Parathyroid adenoma (tissue), 2 donors: ENCODE results near the gene RGS12.
"Not testable (repeated sequence)": the region's sequence is repeated elsewhere in the genome, so short reads cannot be mapped to it uniquely, and the experiment has no call there.

ENCODE experiments used
- H2AFZ ChIP-seq: fragments of 300-600 bp; sonication (generic); one replicate; pipeline ENCODE4 v1.7.0; 2017; ENCODE audit warnings: antibody characterized with exemption, mild to moderate bottlenecking
- H3K27ac ChIP-seq: fragments of 300-600 bp; sonication (generic); one replicate; pipeline ENCODE4 v1.7.0; 2017
- H3K27me3 ChIP-seq: fragments of 300-600 bp; sonication (generic); one replicate; pipeline ENCODE4 v1.7.0; 2017; ENCODE audit warnings: low read length; ENCODE audit not compliant: control insufficient read depth, insufficient read depth
- H3K36me3 ChIP-seq: fragments of 300-600 bp; sonication (generic); one replicate; pipeline ENCODE4 v1.7.0; 2017; ENCODE audit warnings: low read length; ENCODE audit not compliant: control insufficient read depth, insufficient read depth
- H3K4me1 ChIP-seq: fragments of 300-600 bp; sonication (generic); one replicate; pipeline ENCODE4 v1.7.0; 2017; ENCODE audit warnings: control low read depth
- H3K4me2 ChIP-seq: fragments of 300-600 bp; sonication (generic); one replicate; pipeline ENCODE4 v1.7.0; 2017; ENCODE audit warnings: low read length
- H3K4me3 ChIP-seq: fragments of 300-600 bp; sonication (generic); one replicate; pipeline ENCODE4 v1.7.0; 2017; ENCODE audit warnings: low read depth, low read length
- H3K79me2 ChIP-seq: fragments of 300-600 bp; sonication (generic); one replicate; pipeline ENCODE4 v1.7.0; 2017; ENCODE audit warnings: control low read depth
- H3K9ac ChIP-seq: fragments of 300-600 bp; sonication (generic); one replicate; pipeline ENCODE4 v1.7.0; 2017; ENCODE audit warnings: mild to moderate bottlenecking
- H3K9me3 ChIP-seq: fragments of 300-600 bp; sonication (generic); one replicate; pipeline ENCODE4 v1.7.0; 2017; ENCODE audit warnings: low read length; ENCODE audit not compliant: control insufficient read depth
- TF ChIP-seq, protein P1 (sequence below): fragments of 300-600 bp; sonication (generic); IDR thresholded peaks from one replicate; pipeline ENCODE4 v1.7.0; 2017; ENCODE audit warnings: antibody characterized with exemption, mild to moderate bottlenecking
- donor health status: primary hyperparathyroidism.

The RGS12 gene

DNA sequence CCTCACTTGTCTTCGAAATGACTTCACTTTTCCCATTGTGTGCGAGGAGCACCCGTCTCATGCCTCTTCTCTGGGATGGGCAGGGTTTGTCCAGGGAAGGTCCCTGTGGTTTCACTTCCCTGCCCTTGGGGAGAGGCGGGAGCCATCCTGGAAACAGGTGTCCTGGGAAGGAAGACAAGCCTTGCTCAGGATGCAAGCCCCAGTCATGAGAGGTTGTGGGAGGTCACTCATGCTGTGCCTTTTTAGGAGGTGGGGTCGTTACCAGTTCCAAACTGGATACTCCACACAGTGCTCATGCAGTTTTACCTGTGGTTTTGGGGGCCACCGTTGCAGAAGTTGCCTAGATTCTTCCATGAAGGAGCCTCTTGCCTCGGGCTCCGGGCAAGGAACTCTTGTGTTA, 3.8 kb downstream of the RGS12 start:
- Histone ChIP-seq H3K4me3 (peak overlapping the region; percentile 13), H3K79me2 (no peaks in the 10 kb centered on the region), H3K9ac (no peak overlapping the region), H3K36me3 (no peaks in the 10 kb centered on the region), H3K4me1 (no peaks in the 10 kb centered on the region), H2AFZ (no peak overlapping the region), H3K9me3 (no peaks in the 10 kb centered on the region), H3K27ac (no peak overlapping the region), H3K27me3 (no peaks in the 10 kb centered on the region), H3K4me2 (peak overlapping the region; percentile 53)
- TF ChIP-seq, protein P1, sequence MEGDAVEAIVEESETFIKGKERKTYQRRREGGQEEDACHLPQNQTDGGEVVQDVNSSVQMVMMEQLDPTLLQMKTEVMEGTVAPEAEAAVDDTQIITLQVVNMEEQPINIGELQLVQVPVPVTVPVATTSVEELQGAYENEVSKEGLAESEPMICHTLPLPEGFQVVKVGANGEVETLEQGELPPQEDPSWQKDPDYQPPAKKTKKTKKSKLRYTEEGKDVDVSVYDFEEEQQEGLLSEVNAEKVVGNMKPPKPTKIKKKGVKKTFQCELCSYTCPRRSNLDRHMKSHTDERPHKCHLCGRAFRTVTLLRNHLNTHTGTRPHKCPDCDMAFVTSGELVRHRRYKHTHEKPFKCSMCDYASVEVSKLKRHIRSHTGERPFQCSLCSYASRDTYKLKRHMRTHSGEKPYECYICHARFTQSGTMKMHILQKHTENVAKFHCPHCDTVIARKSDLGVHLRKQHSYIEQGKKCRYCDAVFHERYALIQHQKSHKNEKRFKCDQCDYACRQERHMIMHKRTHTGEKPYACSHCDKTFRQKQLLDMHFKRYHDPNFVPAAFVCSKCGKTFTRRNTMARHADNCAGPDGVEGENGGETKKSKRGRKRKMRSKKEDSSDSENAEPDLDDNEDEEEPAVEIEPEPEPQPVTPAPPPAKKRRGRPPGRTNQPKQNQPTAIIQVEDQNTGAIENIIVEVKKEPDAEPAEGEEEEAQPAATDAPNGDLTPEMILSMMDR: no peak

DNA sequence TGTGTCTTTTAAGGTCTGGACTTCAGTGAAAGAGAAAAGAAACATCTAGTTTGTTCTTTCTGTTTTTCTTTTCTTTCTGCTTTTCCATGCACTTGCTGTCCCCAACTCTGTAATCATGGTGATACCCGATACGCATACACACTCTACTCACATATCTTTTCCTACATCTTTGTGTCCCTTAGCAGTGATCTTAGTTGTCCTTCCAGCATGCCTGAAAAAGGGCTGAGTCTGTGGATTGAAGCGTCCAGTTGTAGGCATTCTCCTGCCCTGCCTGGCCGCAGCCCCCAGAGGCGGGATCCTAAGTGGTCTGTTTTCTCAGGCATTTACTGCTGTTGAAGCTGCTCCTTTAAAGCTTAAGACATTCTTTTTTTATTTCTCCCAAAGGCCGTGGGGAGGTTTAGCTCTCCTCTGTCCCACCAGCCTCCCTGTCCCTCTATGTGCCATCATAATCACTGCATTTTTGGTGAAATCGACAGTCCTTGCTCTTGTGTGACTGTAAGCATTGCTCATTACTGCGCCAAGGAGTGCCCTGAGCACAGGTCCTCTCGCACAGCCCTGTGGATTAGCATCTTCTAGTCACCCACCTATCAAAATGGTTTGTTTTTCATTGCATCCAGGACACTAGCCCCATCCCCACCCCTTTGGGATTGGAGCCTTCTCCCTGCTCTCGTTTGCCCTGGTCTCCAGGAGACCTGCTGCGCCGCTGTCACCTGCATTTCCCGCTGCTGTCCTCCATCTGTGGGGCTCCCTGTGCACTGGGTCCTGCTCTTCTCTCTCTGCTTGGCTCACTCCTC, 4.4 kb downstream of the RGS12 start:
- Histone ChIP-seq H3K9ac (no peak overlapping the region), H3K79me2 (no peaks in the 10 kb centered on the region), H3K36me3 (no peaks in the 10 kb centered on the region), H3K27ac (no peak overlapping the region), H3K9me3 (no peaks in the 10 kb centered on the region), H3K4me1 (no peaks in the 10 kb centered on the region), H3K4me2 (peak overlapping the region; percentile 53), H3K4me3 (peak overlapping the region; percentile 13), H3K27me3 (no peaks in the 10 kb centered on the region), H2AFZ (no peak overlapping the region)
- TF ChIP-seq, protein P1: no peak

DNA sequence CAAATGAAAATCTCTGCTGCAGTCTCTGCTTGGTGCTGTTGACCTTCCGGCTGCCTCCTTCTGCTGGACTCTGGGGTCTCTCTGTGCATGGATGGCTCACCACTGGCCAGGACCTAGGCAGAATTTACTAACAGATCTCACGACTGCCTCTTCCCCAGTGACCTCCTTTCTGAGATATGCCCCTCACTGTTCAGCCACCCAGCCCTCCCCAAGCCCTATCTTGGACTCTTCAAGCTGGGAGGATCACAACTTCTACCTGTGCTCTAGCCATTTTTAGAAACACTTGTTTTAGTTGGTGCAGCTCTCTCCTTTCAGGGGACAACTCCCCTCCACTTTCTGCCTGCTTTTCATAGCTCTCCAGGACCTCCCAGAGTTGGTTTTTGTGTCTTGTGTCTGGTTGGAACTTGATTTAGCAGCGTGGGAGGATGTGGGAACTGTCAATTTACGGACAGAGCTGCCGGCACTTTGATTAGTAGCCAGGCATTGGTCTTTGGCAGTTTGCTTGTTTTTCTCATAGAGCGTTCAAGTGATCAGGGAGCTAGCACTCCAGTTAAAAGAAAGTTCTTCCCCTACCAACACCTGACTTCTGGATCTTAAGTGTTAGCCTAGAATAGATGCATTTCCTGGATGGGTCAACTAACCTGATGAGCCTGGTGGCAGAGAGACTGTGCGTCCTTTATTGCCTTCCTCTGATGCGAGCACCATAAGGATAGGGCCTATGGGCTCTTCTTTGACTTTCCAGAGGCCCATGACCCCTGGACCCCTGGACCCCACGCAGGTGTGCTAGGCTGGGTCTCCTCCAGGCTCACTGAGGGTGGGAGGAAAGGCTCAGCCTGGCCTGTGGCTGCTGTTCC, 6.5 kb downstream of the RGS12 start:
- no peaks in the 10 kb centered on the region for H3K4me1 ChIP-seq
- no peak overlapping the region for H3K9ac ChIP-seq
- no peak overlapping the region for H3K27ac ChIP-seq
- H3K79me2 ChIP-seq: no peaks in the 10 kb centered on the region
- TF ChIP-seq, protein P1: no peak
- H2AFZ ChIP-seq: no peak overlapping the region
- H3K27me3 ChIP-seq: no peaks in the 10 kb centered on the region
- H3K9me3 ChIP-seq: no peaks in the 10 kb centered on the region
- H3K4me3 ChIP-seq: no peak overlapping the region
- no peaks in the 10 kb centered on the region for H3K36me3 ChIP-seq
- no peak overlapping the region for H3K4me2 ChIP-seq

DNA sequence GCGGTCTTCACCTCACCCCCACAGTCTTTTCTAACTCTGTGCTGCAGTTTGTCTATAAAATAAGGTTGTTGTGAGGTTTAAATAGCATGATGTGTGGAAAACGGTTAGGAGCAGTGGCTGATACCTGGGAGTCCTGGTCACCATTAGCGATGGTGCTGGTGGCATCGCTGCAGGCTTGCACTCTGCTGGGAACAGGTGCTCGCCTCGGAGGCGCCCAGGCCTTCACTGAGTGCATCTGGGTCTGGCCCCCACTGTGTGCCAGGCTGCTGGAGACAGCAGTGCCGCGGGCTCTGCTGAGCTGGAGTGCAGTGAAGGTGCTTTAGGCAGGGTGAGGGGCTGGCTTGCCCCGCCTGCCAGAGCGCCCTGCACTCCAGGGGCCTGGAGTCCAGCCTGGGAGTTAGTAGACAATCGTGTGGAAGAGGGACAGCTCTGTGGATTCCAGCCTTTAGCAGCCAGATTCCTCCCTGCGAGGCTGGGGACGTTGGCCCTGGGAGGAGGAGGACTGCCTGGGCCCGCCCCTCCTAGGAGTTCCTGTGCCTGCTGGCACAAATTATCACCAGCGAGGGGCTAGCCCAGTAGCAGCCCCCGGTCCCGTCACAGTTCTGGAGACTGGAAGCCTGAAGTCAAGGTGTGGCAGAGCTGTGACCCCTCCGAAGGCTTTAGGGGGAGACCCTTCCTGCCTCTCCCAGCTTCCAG, 7.3 kb downstream of the RGS12 start:
- H3K27ac ChIP-seq: no peak overlapping the region
- H3K4me1 ChIP-seq: no peaks in the 10 kb centered on the region

DNA sequence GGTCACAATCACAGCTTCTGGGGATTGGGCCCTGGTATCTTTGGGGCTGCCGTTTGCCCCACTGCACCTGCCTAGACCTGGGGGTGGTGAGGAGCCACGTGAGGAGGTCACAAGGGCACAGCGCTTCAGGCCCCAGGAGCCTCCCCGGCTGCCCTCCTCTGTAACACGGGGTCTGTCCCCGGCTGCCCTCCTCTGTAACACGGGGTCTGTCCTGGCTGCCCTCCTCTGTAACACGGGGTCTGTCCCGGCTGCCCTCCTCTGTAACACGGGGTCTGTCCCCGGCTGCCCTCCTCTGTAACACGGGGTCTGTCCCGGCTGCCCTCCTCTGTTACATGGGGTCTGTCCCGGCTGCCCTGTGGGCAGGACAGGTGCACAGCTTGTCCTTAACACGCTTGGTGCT, 8.1 kb downstream of the RGS12 start:
- not testable (repeated sequence) for H3K4me1 ChIP-seq, H3K9ac ChIP-seq, H3K9me3 ChIP-seq, H3K27me3 ChIP-seq, H3K4me2 ChIP-seq, H3K4me3 ChIP-seq, H3K36me3 ChIP-seq, H3K79me2 ChIP-seq, H2AFZ ChIP-seq, H3K27ac ChIP-seq

More for the DNA sequence above, 7.3 kb downstream of the RGS12 start:
- Histone ChIP-seq H3K4me3 (no peak overlapping the region), H3K9ac (no peak overlapping the region), H3K79me2 (no peaks in the 10 kb centered on the region), H3K9me3 (no peaks in the 10 kb centered on the region), H3K36me3 (no peaks in the 10 kb centered on the region), H3K4me2 (no peak overlapping the region), H2AFZ (no peak overlapping the region), H3K27me3 (no peaks in the 10 kb centered on the region)
- TF ChIP-seq, protein P1: no peak
